Stimulated activated naive CD4-positive, alpha-beta T cell treated with Interleukin-2 at 50 U/mL for 16 hours (primary cell): ENCODE results near the gene RASA4B.

Experiments
- DNase-seq: peaks from one replicate; lab custom pipeline; 2025; lab: John Stamatoyannopoulos, UW

Gene RASA4B

GRCh38 chr7:102452451-102452850 lies 65.1 kb downstream of the RASA4B start:
- no peak for DNase-seq

GRCh38 chr7:102451371-102452054 lies 66.1 kb downstream of the RASA4B start:
- no peak for DNase-seq

- DNase-seq, result peak; percentile 48
Measured at GRCh38 chr7:102450242-102450641, 67.3 kb downstream of the RASA4B start.

- no peak for DNase-seq
Measured at GRCh38 chr7:102449136-102449535, 68.4 kb downstream of the RASA4B start.

- DNase-seq, result no peak
Measured at GRCh38 chr7:102447311-102447710, 70.3 kb downstream of the RASA4B start.

GRCh38 chr7:102446387-102447156 lies 71.0 kb downstream of the RASA4B start:
- DNase-seq, result no peak

- no peak for DNase-seq
Measured at GRCh38 chr7:102445674-102446071, 71.9 kb downstream of the RASA4B start.

- DNase-seq, result no peak
Measured at GRCh38 chr7:102444961-102445673, 72.5 kb downstream of the RASA4B start.

GRCh38 chr7:102439963-102440795 lies 77.4 kb downstream of the RASA4B start:
- DNase-seq, result no peak

- DNase-seq, result no peak
Measured at GRCh38 chr7:102436118-102436517, 81.5 kb downstream of the RASA4B start.

GRCh38 chr7:102434039-102434486 lies 83.5 kb downstream of the RASA4B start:
- DNase-seq, result no peak

- peak; percentile 80 for DNase-seq
Measured at GRCh38 chr7:102433219-102434038, 84.1 kb downstream of the RASA4B start, which contains the start of gene ORAI2. ORAI2 (plus strand) TSS chr7:102433575; CDS start chr7:102438957, 5,382 bp downstream.
